ENCODE results near the gene GPR45. TPM values are rescaled to one million over a fixed set of nuclear protein-coding genes. Genes with fewer than 3 reads are reported as not detected.

The GPR45 gene
- total and polyA plus RNA-seq, 2 of the 13 experiments (the other 11 are each of a cell fraction or from before 2014, with no cell fraction given): not detected

- TF ChIP-seq REST (IDR thresholded peaks at IDR 0.05; ENCODE audit: borderline replicate concordance in 1 of 2, low read depth in 1 of 2, low read length in 2 of 2): no peak
- no peak for TF ChIP-seq RELA (CRISPR knock-in tag; IDR thresholded peaks at IDR 0.05)
- no peak for TF ChIP-seq ZNF431 (CRISPR knock-in tag; IDR thresholded peaks at IDR 0.05; ENCODE audit: borderline replicate concordance, low read depth)
- TF ChIP-seq DZIP1 (CRISPR knock-in tag; IDR thresholded peaks at IDR 0.05): no peak
- TF ChIP-seq ARID3A (IDR thresholded peaks at IDR 0.05; ENCODE audit: low read depth, low read length): 0 out of 2 replicates have a peak, but pooled peaks have one; percentile 51
- no peak for TF ChIP-seq SRY (CRISPR knock-in tag; IDR thresholded peaks at IDR 0.05)
- no peak for TF ChIP-seq HBP1 (CRISPR knock-in tag; IDR thresholded peaks at IDR 0.05; ENCODE audit: low read depth)
- no peak for TF ChIP-seq ZNF883 (CRISPR knock-in tag; IDR thresholded peaks at IDR 0.05; ENCODE audit: not compliant biosample characterization)
- TF ChIP-seq ZNF558 (CRISPR knock-in tag; IDR thresholded peaks at IDR 0.05; ENCODE audit: borderline replicate concordance): no peak
- TF ChIP-seq ZNF598 (CRISPR knock-in tag; IDR thresholded peaks at IDR 0.05; ENCODE audit: borderline replicate concordance): no peak
- TF ChIP-seq KDM4B (CRISPR knock-in tag; IDR thresholded peaks at IDR 0.05): 0 out of 2 replicates have a peak, but pooled peaks have one; percentile 45
- no peak for TF ChIP-seq RBAK (CRISPR knock-in tag; IDR thresholded peaks at IDR 0.05)
- no peak for TF ChIP-seq YEATS4 (CRISPR knock-in tag; IDR thresholded peaks at IDR 0.05; ENCODE audit: borderline replicate concordance)
- no peak for TF ChIP-seq GATA4 (IDR thresholded peaks at IDR 0.05; ENCODE audit: borderline replicate concordance, low read depth)
- no peak for TF ChIP-seq ZSCAN30 (CRISPR knock-in tag; IDR thresholded peaks at IDR 0.05)
- no peak for TF ChIP-seq PRDM4 (CRISPR knock-in tag; IDR thresholded peaks at IDR 0.05; ENCODE audit: borderline replicate concordance)
Measured at GRCh38 chr2:105235388-105236059, 6.0 kb upstream of the GPR45 start (continued).
